ENCODE data around the gene ASPHD2.

GRCh38 chr22:26436903-26437515, 7.9 kb downstream of the ASPHD2 start:
- TF ChIP-seq NFRKB (IDR thresholded peaks at IDR 0.05), result no peak
- TF ChIP-seq TARDBP (IDR thresholded peaks at IDR 0.05), result no peak
- no peak for TF ChIP-seq SP1 (IDR thresholded peaks at IDR 0.05)
- no peak for TF ChIP-seq FOXA1 (IDR thresholded peaks at IDR 0.05)
- TF ChIP-seq BHLHE40 (IDR thresholded peaks at IDR 0.05; ENCODE audit: borderline replicate concordance), result no peak
- TF ChIP-seq SUZ12 (IDR thresholded peaks at IDR 0.05), result no peak
- no peak for TF ChIP-seq HDGF (IDR thresholded peaks at IDR 0.05; ENCODE audit: borderline replicate concordance)
- no peak for TF ChIP-seq FOXK2 (IDR thresholded peaks at IDR 0.05)
- TF ChIP-seq PKNOX1 (IDR thresholded peaks at IDR 0.05), result no peak
- no peak for TF ChIP-seq ELF4 (IDR thresholded peaks at IDR 0.05)
- no peak for TF ChIP-seq ZNF384 (IDR thresholded peaks at IDR 0.05)
- no peak for TF ChIP-seq FOXM1 (IDR thresholded peaks at IDR 0.05; ENCODE audit: borderline replicate concordance)
- TF ChIP-seq ARNT (IDR thresholded peaks at IDR 0.05), result no peak
- TF ChIP-seq LEF1 (IDR thresholded peaks at IDR 0.05; ENCODE audit: borderline replicate concordance), result no peak
